HG02973 (cell line): ENCODE measurements around the gene TLR7.

Experiments
- ATAC-seq: cut with Tn5 transposase; IDR thresholded peaks from one replicate; pipeline ENCODE4 v1.9.1; 2021; ENCODE audit warnings: moderate library complexity; ENCODE audit not compliant: unreplicated experiment

The TLR7 gene

GRCh38 chrX:12866451-12867377 lies at the start of gene TLR7:
TLR7 (plus strand) TSS chrX:12867072; CDS start chrX:12867579, 507 bp downstream.
- ATAC-seq: no peak

GRCh38 chrX:12817528-12817927 lies 49.3 kb upstream of the TLR7 start:
- ATAC-seq: no peak

GRCh38 chrX:12819222-12819621 lies 47.6 kb upstream of the TLR7 start:
- no peak for ATAC-seq

- ATAC-seq: no peak
Measured at GRCh38 chrX:12820737-12821136, 46.1 kb upstream of the TLR7 start.

- ATAC-seq: no peak
Measured at GRCh38 chrX:12824944-12825343, 41.9 kb upstream of the TLR7 start.

- ATAC-seq: no peak
Measured at GRCh38 chrX:12825801-12826200, 41.1 kb upstream of the TLR7 start.

GRCh38 chrX:12843061-12843667 lies 23.7 kb upstream of the TLR7 start:
- ATAC-seq: peak; percentile 12

GRCh38 chrX:12843668-12844279 lies 23.1 kb upstream of the TLR7 start:
- peak; percentile 83 for ATAC-seq

GRCh38 chrX:12844319-12844718 lies 22.6 kb upstream of the TLR7 start:
- ATAC-seq: no peak

GRCh38 chrX:12865359-12865758 lies 1.5 kb upstream of the TLR7 start:
- no peak for ATAC-seq

- no peak for ATAC-seq
Measured at GRCh38 chrX:12867685-12868084, 813 bp downstream of the TLR7 start.

GRCh38 chrX:12868747-12869146 lies 1.9 kb downstream of the TLR7 start:
- no peak for ATAC-seq

- no peak for ATAC-seq
Measured at GRCh38 chrX:12871257-12871656, 4.4 kb downstream of the TLR7 start.

GRCh38 chrX:12872741-12873140 lies 5.9 kb downstream of the TLR7 start:
- ATAC-seq: no peak

- ATAC-seq: no peak
Measured at GRCh38 chrX:12874581-12874980, 7.7 kb downstream of the TLR7 start.

GRCh38 chrX:12877386-12877785 lies 10.5 kb downstream of the TLR7 start:
- ATAC-seq: no peak

GRCh38 chrX:12878536-12878935 lies 11.7 kb downstream of the TLR7 start:
- ATAC-seq: no peak

GRCh38 chrX:12881914-12882313 lies 15.0 kb downstream of the TLR7 start:
- no peak for ATAC-seq

GRCh38 chrX:12885508-12885907 lies 18.6 kb downstream of the TLR7 start:
- ATAC-seq: no peak

GRCh38 chrX:12886545-12886944 lies 19.7 kb downstream of the TLR7 start:
- no peak for ATAC-seq

GRCh38 chrX:12887141-12887540 lies 20.3 kb downstream of the TLR7 start:
- ATAC-seq: no peak

- ATAC-seq: no peak
Measured at GRCh38 chrX:12887767-12888166, 20.9 kb downstream of the TLR7 start.
